Ishikawa (cell line): ENCODE measurements around the gene LSAMP.

Experiments
- CEBPB ChIP-seq: IDR thresholded peaks from 2 replicates; pipeline ENCODE4 v1.6.1; 2012
- CREB1 ChIP-seq: IDR thresholded peaks from 2 replicates; pipeline ENCODE4 v1.6.1; 2012; ENCODE audit warnings: low read depth
- EGR1 ChIP-seq: IDR thresholded peaks from 2 replicates; pipeline ENCODE4 v1.6.1; 2012
- EP300 ChIP-seq: IDR thresholded peaks from 2 replicates; pipeline ENCODE4 v1.6.1; 2012; ENCODE audit warnings: borderline replicate concordance
- FOXM1 ChIP-seq: IDR thresholded peaks from 2 replicates; pipeline ENCODE4 v1.6.1; 2012; ENCODE audit warnings: low read depth, borderline replicate concordance
- MAX ChIP-seq: IDR thresholded peaks from 2 replicates; pipeline ENCODE4 v1.6.1; 2012
- NFIC ChIP-seq: IDR thresholded peaks from 2 replicates; pipeline ENCODE4 v1.6.1; 2012
- RAD21 ChIP-seq: IDR thresholded peaks from 2 replicates; pipeline ENCODE4 v1.6.1; 2012; ENCODE audit warnings: low read depth
- REST ChIP-seq: IDR thresholded peaks from 2 replicates; pipeline ENCODE4 v1.6.1; 2012; ENCODE audit warnings: low read depth, mild to moderate bottlenecking
- TAF1 ChIP-seq: IDR thresholded peaks from 2 replicates; pipeline ENCODE4 v1.6.1; 2012; ENCODE audit warnings: low read depth, mild to moderate bottlenecking
- TCF12 ChIP-seq: IDR thresholded peaks from 2 replicates; pipeline ENCODE4 v1.6.1; 2012; ENCODE audit warnings: low read depth
- TEAD4 ChIP-seq: IDR thresholded peaks from 2 replicates; pipeline ENCODE4 v1.6.1; 2012
- USF1 ChIP-seq: IDR thresholded peaks from 2 replicates; pipeline ENCODE4 v1.6.1; 2012
- YY1 ChIP-seq: IDR thresholded peaks from 2 replicates; pipeline ENCODE4 v1.6.1; 2012; ENCODE audit warnings: low read depth
- ZBTB7A ChIP-seq: IDR thresholded peaks from 2 replicates; pipeline ENCODE4 v1.6.1; 2012; ENCODE audit warnings: low read depth

LSAMP gene

GRCh38 chr3:116216761-116217160 lies 228.5 kb downstream of the LSAMP start:
- TF ChIP-seq USF1 (no peak), YY1 (no peak), TAF1 (no peak), NFIC (no peak), TCF12 (no peak), ZBTB7A (no peak), REST (no peak), EP300 (no peak), EGR1 (no peak), MAX (no peak), TEAD4 (no peak), CREB1 (no peak), FOXM1 (no peak), RAD21 (no peak), CEBPB (no peak)

GRCh38 chr3:116211901-116212300 lies 233.4 kb downstream of the LSAMP start:
- TF ChIP-seq MAX (no peak), RAD21 (no peak), YY1 (no peak), CREB1 (no peak), NFIC (no peak), TCF12 (no peak), TAF1 (no peak), REST (no peak), FOXM1 (no peak), CEBPB (no peak), TEAD4 (no peak), EP300 (no peak), EGR1 (no peak), USF1 (no peak), ZBTB7A (no peak)

- TF ChIP-seq FOXM1 (no peak), NFIC (no peak), RAD21 (no peak), MAX (no peak), CREB1 (no peak), CEBPB (no peak), EP300 (no peak), YY1 (no peak), TAF1 (no peak), ZBTB7A (no peak), USF1 (no peak), EGR1 (no peak), REST (no peak), TEAD4 (no peak), TCF12 (no peak)
Measured at GRCh38 chr3:116200956-116201690, 244.2 kb downstream of the LSAMP start.
